Testis (tissue), 2 donors: Measurements from ENCODE around the gene NAGK.
"Not testable (repeated sequence)": the region's sequence is repeated elsewhere in the genome, so short reads cannot be mapped to it uniquely, and the experiment has no call there.

Experiments used
- CTCF ChIP-seq, 3 experiments: fragments of 450-650 bp in 2 of 3; fragments of 200-600 bp in 1 of 3; sonication (generic) in 1 of 3; IDR thresholded peaks; one replicate each; pipeline ENCODE4 v1.5.1; 2016 to 2019; ENCODE audit warnings: antibody characterized with exemption in 3 of 3, mild to moderate bottlenecking in 2 of 3, moderate library complexity in 1 of 3
- POLR2A ChIP-seq: fragments of 450-650 bp; IDR thresholded peaks from one replicate; pipeline ENCODE4 v1.6.1; 2017; ENCODE audit warnings: antibody characterized with exemption, mild to moderate bottlenecking, moderate library complexity

GRCh38 chr2:71085325-71086003 is 17.0 kb downstream of the NAGK start:
- not testable (repeated sequence) for TF ChIP-seq CTCF (IDR thresholded peaks at IDR 0.05); POLR2A
